HG03571 (cell line): Measurements from ENCODE around the gene SNAP47.

Source experiments
- ATAC-seq: cut with Tn5 transposase; IDR thresholded peaks from one replicate; pipeline ENCODE4 v1.9.1; 2021; ENCODE audit not compliant: unreplicated experiment

The SNAP47 gene

DNA sequence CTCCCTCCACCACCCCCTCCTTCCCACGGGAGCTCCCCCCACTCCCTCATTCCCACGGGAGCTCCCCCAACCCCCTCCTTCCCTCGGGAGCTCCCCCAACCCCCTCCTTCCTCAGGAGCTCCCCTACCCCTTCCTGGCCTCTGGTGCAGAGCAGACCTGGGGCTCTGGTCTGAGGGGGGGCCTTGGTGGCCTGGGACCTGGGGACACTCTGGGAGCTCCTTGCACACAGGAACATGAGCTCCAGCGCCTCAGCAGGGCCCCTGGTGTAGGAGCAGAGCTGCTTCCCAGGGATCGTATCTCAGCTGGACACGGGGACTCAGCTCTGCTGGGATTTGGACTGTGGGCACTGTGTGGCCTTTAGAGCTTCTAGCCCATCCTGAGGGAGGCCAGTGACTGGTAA is 60.5 kb downstream of the SNAP47 start:
- ATAC-seq = no peak

DNA sequence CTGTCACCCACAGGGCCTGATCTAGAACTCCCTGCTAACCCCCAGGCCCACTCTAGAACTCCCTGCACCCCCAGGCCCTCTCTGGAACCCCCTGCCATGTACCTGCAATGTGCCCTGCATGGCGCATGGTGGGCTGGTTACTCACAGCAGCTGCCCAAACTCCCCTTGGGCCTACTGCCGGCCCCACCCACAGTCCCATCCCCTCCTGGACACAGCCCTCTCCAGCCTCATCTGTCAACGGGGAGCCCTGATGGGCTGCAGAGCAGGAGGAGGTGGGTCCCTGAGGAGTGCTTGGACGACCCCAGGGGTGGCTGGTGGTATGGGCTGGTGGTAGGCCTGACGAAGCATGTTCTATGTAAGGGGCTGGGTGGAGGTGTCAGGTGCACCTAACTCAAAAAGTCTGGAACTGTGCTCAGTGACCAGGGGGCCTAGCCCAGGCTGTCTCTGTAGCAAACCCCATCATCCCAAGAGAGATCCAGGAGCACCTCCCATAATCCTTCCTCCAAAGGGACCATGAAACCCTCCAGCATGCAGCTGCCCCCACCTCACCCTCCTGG is 61.2 kb downstream of the SNAP47 start:
- ATAC-seq = no peak

DNA sequence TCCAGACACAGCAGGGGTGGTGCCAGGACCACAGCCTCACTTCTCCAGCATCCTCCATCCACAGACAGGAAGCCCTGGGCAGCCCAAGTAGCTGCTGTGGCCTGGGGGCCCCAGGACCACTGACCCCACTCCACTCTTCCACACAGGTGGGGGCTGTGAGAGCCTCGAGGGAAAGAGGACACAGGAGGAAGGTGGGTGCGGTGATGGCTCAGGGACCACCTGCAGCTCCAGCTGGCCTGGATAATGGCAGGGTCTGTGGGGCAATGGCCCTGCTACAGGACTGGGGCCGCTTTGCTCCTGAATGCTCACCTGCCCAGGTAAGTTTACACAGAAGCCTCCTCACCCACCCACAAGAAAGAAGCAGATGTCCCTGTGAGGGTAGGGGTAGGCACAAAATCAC is 61.9 kb downstream of the SNAP47 start:
- ATAC-seq = no peak

DNA sequence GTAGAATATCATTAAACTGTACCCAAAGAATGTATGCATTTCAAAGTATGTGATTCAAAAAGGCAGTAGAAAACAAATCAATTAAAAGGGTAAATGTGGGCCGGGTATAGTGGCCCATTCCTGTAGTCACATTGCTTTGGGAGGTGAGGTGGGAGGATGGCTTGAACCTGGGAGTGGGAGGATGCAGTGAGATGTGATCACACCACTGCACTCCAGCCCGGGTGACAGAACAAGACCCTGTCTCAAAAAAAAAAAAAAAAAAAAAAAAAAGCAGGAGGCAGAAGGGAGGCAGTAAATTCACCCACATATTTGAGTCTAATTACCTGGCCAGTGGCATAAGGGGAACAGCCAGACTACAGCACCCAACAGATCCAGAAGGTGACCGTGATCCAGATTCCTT is 62.4 kb downstream of the SNAP47 start:
- ATAC-seq = no peak

DNA sequence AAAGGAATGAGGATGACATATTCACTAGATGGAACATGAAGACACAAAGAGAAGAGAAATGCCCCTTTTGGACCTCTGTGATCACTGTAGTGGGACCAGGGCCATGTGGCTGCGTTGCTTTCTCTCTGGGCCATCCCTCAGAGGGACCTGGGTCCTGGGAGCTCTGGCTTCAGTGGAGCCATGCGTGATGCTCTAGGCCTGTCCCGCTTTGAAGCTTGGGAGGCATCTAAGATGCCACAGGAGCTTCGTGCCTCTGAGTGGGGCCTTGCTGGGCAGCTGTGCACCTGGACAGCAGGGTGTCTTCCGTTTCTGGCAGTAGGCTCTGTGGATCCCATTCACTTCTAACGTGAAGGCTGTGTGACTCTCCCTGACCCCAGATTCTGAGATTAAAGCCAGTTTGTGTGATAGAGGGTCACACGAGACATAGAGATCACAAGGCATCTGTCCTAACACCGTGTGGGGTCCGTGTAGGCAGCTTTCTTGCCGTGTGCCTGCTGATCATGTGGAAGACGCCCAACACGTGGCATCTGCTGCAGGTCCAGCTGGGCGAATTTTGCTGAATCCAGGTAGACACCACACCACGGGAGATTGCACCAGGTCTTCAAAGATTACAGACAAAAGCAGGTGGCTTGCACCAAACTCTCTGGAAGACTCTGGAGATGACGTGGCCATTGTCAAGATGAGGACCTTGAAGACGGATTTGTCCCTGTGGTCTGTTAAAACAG is 63.0 kb downstream of the SNAP47 start:
- ATAC-seq = no peak

DNA sequence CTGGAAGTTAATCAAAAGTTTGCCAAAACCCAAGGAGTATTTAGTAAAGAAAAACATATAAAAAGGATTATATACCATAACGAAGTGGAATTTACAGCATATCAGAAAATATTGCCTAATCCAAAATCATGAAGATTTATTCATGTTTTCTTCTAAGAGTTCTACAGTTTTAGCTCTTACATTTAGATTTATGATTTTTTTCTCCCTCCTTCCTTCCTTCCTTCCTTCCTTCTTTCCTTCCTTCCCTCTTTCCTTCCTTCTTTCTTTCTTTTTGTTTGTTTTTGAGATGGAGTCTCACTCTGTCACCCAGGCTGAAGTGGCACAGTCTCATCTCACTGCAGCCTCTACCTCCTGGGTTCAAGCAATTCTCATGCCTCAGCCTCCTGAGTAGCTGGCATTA is 64.5 kb downstream of the SNAP47 start:
- no peak for ATAC-seq

DNA sequence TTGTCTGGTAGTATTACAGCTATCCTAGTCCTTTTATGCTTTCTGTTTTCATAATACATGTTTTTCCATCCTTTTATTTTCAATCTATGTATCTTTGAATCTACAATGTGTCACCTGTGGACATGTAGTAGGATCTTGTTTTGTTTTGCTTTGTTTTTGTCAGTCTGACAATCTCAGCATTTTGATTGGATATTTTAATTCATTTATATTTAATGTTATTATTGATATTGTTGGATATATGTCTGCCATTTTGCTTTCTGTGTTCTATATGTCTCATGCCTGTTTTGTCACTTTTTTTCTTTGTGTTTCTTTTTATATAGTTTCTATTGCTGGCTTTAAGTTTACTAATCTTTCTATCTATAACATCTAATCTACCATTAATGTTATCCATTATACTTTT is 68.7 kb downstream of the SNAP47 start:
- ATAC-seq = no peak

DNA sequence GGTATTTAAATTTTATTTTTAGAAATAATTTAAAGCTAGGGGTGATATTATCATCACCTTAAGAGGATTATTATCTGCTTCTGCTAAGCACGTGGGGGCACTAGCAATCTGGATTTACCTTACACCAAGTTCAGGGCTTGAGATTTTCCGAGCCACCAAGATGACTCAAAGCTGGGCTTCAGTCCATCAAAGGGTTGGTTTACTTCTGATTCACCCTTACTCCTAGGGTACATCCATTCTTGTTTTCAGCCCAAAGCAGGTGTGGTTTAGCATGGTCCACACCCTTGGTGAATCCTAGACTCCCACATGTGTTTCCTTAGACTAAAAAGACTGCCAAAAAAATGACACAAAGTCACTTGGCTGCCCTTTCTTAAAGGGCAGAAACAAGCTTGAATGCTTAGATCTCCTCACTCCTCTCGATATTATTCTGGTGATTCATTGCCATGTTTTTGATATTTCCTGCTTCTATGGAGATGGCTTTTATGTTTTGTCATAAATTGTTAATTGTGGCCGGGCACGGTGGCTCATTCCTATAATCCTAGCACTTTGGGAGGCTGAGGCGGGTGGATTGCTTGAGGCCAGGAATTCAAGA is 70.5 kb downstream of the SNAP47 start:
- no peak for ATAC-seq

DNA sequence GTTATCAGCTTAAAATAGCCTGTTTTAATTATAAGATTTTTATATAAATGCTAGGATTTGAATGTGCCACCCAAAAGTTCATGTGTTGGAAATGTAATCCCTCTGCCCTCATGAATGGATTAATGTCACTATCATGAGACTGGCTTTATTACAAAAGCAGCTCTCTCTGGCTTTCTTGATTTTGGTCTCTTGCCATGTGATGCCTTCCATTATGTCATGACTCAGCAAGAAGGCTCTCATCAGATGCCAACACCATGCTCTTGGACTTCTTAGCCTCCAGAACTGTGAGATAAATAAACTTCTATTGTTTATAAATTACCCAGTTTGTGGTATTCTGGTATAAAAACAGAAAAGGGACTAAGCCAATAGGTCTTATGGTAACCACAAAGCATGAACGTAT is 73.3 kb downstream of the SNAP47 start:
- ATAC-seq = no peak

DNA sequence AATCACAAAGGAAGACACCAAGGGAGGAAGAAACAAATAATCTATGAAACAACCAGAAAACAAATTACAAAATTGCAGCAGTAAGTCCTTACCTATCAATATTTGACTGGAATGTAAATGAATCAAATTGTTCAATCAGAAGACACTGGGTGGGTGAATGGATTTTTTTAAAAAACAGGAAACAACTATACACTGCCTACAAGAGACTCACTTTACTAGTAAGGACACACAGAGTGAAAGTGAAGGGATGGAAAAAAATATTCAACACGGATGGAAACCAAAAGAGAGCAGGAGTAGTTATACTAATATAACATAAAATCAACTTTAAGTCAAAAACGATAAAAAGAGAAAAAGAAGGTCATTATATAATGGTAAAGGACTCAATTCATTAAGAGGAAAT is 73.8 kb downstream of the SNAP47 start:
- no peak for ATAC-seq

DNA sequence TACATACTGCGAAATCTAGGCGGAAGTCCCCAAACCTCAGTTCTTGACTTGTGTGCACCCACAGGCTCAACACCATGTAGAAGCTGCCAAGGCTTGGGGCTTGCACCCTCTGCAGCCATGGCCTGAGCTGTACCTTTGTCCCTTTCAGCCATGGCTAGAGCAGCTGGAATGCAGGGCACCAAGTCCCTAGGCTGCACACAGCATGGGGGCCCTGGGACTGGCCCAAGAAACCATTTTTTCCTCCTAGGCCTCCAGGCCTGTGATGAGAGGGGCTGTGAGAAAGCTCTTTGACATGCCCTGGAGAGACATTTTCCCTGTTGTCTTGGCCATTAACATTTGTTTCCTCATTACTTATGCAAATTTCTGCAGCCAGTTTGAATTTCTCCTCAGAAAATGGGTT is 78.7 kb downstream of the SNAP47 start:
- ATAC-seq = no peak

DNA sequence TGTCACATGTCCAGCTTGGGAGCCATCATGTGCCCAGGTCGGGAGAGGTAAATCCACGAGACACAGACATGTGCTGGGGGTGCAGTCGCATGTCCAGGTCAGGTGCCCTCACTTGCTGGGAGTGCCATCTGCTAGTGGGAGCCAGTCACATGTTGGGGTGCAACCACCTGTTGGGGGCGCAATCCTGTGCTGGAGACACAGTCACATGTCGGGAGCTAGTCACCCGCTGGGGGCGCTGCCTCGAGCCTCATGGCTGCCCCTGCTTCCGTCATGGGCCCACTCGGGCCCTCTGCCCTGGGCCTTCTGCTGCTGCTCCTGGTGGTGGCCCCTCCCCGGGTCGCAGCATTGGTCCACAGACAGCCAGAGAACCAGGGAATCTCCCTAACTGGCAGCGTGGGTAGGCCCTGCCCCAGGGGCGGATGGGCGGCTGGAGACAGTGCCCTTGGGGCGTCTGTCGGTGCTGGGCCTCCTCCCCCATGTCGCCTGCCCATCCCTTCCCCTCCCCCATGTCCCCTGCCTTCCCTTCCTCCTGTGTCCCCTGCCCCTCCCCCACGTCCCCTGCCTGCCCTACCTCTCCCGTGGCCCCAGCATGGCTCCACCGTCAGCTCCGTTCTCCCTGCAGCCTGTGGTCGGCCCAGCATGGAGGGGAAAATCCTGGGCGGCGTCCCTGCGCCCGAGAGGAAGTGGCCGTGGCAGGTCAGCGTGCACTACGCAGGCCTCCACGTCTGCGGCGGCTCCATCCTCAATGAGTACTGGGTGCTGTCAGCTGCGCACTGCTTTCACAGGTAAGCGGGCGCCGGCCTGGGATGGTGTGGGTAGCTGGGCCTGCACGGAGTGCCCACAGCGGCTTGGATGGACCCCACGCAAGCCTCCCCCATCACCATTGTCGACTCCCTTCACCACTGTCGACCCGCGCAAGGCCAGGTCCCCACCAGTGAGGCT is 80.5 kb downstream of the SNAP47 start, which contains the start of gene PRSS38:
PRSS38 (plus strand) TSS at position 208 of the 942 bp plus-strand sequence; CDS start at position 250, 42 bp downstream.
- no peak for ATAC-seq

DNA sequence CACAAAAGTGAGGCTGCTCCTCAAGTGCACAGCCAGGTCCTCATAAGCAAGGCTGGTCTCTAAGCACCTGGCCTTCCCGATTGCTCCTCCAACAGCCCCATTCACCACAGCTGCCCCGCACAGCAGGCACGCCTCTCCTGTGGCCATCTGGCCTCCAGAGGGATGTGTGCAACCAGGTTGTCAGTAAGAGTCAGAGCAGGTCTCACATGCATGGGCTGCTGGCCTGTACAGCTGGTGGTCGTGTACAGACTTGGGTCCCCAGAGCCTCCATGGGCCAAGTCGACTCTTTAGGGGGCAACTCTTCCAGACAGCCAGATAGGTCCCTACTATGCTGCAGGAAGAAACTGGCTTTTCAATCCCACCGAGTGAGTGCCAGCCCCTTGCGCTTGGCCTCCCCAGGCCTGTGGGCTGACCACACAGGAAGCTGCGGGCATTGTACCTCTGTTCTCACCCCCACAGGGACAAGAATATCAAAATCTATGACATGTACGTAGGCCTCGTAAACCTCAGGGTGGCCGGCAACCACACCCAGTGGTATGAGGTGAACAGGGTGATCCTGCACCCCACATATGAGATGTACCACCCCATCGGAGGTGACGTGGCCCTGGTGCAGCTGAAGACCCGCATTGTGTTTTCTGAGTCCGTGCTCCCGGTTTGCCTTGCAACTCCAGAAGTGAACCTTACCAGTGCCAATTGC is 81.7 kb downstream of the SNAP47 start:
- ATAC-seq = no peak

DNA sequence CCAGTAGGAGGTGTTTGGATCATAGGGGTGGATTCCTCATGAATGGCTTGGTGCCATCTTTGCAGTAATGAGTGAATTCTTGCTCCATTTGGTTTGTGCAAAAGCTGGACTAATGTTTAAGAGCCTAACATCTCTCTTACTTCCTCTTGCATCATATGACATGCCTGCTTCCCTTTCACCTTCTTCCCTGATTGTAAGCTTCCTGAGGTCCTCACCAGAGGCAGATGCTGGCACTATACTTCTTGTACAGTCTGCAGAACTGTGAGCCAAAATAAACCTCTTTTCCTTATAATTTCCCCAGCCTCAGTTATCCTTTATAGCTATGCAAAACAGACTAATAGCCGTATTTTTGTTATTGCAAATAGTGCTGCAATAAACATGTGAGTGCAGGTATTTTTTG is 88.3 kb downstream of the SNAP47 start:
- ATAC-seq = no peak

DNA sequence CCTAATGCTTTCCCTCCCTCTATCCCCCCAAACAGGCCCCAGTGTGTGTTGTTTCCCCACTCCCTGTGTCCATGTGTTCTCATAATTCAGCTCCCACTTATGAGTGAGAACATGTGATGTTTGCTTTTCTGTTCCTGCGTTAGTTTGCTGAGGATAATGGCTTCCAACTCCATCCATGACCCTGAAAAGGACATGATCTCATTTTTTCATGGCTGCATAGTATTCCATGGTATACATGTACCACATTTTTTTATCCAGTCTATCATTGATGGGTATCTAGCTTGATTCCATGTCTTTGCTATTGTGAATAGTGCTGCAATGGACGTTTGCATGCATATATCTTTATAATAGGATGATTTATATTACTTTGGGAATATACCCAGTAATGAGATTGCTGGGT is 89.0 kb downstream of the SNAP47 start:
- no peak for ATAC-seq

DNA sequence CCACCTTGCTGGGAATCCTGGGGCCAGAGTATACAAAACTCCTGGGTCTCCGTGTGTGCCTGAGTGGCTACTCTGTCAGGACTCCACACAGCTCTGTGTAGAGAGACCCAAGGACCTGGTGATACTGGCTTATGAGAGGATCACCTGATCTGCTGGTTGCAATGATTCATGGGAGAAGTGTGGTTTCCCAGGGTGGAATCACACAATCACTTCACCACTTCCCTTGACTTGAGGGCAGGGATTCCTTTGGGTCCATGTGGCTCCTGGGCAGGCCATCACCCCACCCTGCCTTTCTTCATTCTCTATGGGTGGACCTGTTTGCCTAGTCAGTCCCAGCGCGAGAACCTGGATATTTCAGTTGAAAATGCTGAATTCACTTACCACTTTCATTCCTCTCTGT is 93.6 kb downstream of the SNAP47 start:
- ATAC-seq = no peak
